Cardiac fibroblast (primary cell): Measurements from ENCODE around the gene DHRS9.

Source experiments
- DNase-seq, 2 donors: peaks; one replicate each; pipeline versions ENCODE4 v3.0.0 to v3.0.0-alpha.2; 2010; ENCODE audit warnings: low read depth in 2 of 2
- H3K4me3 ChIP-seq, 2 donors: replicated peaks in 1 of 2; 1 replicate in 1 of 2; 2 replicates in 1 of 2; pipeline ENCODE4 v1.5.1; 2011; ENCODE audit warnings: low read depth in 2 of 2, low read length in 2 of 2, mild to moderate bottlenecking in 2 of 2, moderate library complexity in 1 of 2
- CTCF ChIP-seq: IDR thresholded peaks from one replicate; pipeline ENCODE4 v1.5.1; 2011; ENCODE audit warnings: low read depth, mild to moderate bottlenecking, low read length, inconsistent platforms

DHRS9 gene

GRCh38 chr2:169069341-169069740, at the start of gene DHRS9:
Gene DHRS9, plus strand, starts transcription at chr2:169069563. Its CDS starts 12,019 bp downstream, at chr2:169081582.
- peak; percentile 76 to 97 for DNase-seq
- TF ChIP-seq CTCF: no peak
- H3K4me3 ChIP-seq: peak within 1 kb of the TSS in 1 of 2 donors; percentile 19

- no peak for DNase-seq
- H3K4me3 ChIP-seq: no peak overlapping the region
- TF ChIP-seq CTCF: no peak
These were observed 46.2 kb upstream of the DHRS9 start for GRCh38 chr2:169023161-169023560.

GRCh38 chr2:169026056-169026455, 43.3 kb upstream of the DHRS9 start:
- H3K4me3 ChIP-seq: no peak overlapping the region

GRCh38 chr2:169027234-169027633, 42.1 kb upstream of the DHRS9 start:
- no peak overlapping the region for H3K4me3 ChIP-seq
- TF ChIP-seq CTCF: no peak
- no peak for DNase-seq

More at GRCh38 chr2:169026056-169026455, 43.3 kb upstream of the DHRS9 start:
- peak in 1 of 2 donors; percentile 18 for DNase-seq
- no peak for TF ChIP-seq CTCF

- peak in 1 of 2 donors; percentile 25 for DNase-seq
- no peak overlapping the region for H3K4me3 ChIP-seq
- TF ChIP-seq CTCF: no peak
These were observed 40.0 kb upstream of the DHRS9 start for GRCh38 chr2:169029341-169029740.

- DNase-seq: no peak
- no peak within 1 kb of the TSS for H3K4me3 ChIP-seq
- TF ChIP-seq CTCF: no peak
These were observed 38.2 kb upstream of the DHRS9 start, which contains the start of gene ABCB11 for GRCh38 chr2:169031202-169031601. Gene ABCB11, minus strand, starts transcription at chr2:169031324. Its CDS starts 13,199 bp downstream, at chr2:169018125.

GRCh38 chr2:169034256-169034655, 35.1 kb upstream of the DHRS9 start:
- DNase-seq: peak; percentile 27 to 36
- no peak overlapping the region for H3K4me3 ChIP-seq
- TF ChIP-seq CTCF: no peak
